Esophagus squamous epithelium (tissue), 4 donors: ENCODE measurements around the gene SV2C.

ENCODE experiments used
- POLR2A ChIP-seq, 4 donors: fragments of 450-650 bp; IDR thresholded peaks; one replicate each; pipeline ENCODE4 v1.6.1; 2017; ENCODE audit warnings: antibody characterized with exemption in 4 of 4, mild to moderate bottlenecking in 4 of 4, moderate library complexity in 3 of 4
- TF ChIP-seq, protein P1 (sequence below), 6 experiments: fragments of 450-650 bp in 4 of 6; fragments of 200-600 bp in 2 of 6; sonication (generic) in 2 of 6; IDR thresholded peaks; one replicate each; pipeline ENCODE4 v1.5.1; 2016 to 2019; ENCODE audit warnings: antibody characterized with exemption in 6 of 6, mild to moderate bottlenecking in 4 of 6, moderate library complexity in 4 of 6

DNA sequence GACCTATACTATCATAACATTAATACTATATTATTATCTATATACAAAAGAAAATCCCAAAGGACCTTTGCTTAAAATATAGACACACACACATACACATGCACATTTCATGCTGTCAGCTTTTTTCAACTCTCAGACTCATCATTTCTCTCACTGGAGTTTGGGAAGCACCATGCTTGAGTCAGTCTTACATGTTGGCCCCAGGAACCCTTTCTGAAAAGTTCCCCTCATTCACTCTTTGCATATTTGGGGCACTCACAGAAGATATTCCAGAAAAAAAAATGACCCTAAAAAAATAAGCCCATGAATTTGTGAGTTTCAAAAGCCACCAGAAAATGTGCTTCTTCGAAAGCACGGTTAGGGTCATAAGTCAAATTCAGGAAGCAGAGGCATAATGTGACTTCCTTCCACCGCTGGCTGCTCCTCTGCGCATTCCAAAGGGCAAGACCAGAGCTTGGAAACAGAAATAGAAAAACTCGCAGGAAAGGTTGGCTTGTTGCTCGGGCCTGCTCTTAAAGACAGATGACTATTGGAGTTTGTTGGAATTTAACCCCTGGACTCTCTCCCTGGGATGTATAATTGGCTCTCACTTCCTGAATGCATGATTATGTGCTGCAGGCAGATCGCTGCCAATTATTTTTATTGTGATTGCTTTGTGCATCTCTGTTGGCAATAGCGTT, 190.2 kb downstream of the SV2C start:
- TF ChIP-seq, protein P1, sequence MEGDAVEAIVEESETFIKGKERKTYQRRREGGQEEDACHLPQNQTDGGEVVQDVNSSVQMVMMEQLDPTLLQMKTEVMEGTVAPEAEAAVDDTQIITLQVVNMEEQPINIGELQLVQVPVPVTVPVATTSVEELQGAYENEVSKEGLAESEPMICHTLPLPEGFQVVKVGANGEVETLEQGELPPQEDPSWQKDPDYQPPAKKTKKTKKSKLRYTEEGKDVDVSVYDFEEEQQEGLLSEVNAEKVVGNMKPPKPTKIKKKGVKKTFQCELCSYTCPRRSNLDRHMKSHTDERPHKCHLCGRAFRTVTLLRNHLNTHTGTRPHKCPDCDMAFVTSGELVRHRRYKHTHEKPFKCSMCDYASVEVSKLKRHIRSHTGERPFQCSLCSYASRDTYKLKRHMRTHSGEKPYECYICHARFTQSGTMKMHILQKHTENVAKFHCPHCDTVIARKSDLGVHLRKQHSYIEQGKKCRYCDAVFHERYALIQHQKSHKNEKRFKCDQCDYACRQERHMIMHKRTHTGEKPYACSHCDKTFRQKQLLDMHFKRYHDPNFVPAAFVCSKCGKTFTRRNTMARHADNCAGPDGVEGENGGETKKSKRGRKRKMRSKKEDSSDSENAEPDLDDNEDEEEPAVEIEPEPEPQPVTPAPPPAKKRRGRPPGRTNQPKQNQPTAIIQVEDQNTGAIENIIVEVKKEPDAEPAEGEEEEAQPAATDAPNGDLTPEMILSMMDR (IDR thresholded peaks at IDR 0.05): no peak
- no peak for TF ChIP-seq POLR2A (IDR thresholded peaks at IDR 0.05)
